Activated CD4-positive, alpha-beta T cell treated with anti-CD3 and anti-CD28 coated beads, Interleukin-2, amount 10 ng/mL, durations not matched to agents 7 days and 5 days (primary cell): ENCODE results near the gene CEP55. TPM values are rescaled to one million over a fixed set of nuclear protein-coding genes. Genes with fewer than 3 reads are reported as not detected.

Source experiments
- CTCF ChIA-PET: fragments of 350-600 bp; sonication (Branson Sonifier 250); formaldehyde crosslinking; loops from one replicate; lab custom pipeline; 2021; ENCODE audit warnings: antibody characterized with exemption; lab: Charles Lee
- POLR2A ChIA-PET: fragments of 350-600 bp; sonication (Branson Sonifier 250); formaldehyde crosslinking; loops from one replicate; lab custom pipeline; 2021; ENCODE audit warnings: antibody characterized with exemption; lab: Charles Lee
- DNase-seq: peaks from one replicate; pipeline ENCODE4 v3.0.0-alpha.2; 2020
- H3K27ac Mint-ChIP-seq: one replicate; pipeline ENCODE4 v1.8.0; 2021; ENCODE audit warnings: mild to moderate bottlenecking, moderate library complexity, mixed read lengths
- H3K27me3 Mint-ChIP-seq: one replicate; pipeline ENCODE4 v1.8.0; 2021; ENCODE audit warnings: mixed read lengths
- H3K36me3 Mint-ChIP-seq: one replicate; pipeline ENCODE4 v1.8.0; 2021; ENCODE audit warnings: low read depth, mixed read lengths
- H3K4me1 Mint-ChIP-seq: one replicate; pipeline ENCODE4 v1.8.0; 2021; ENCODE audit warnings: mixed read lengths
- H3K4me3 Mint-ChIP-seq: one replicate; pipeline ENCODE4 v1.8.0; 2021; ENCODE audit warnings: mild to moderate bottlenecking, moderate library complexity, mixed read lengths
- H3K9me3 Mint-ChIP-seq: one replicate; pipeline ENCODE4 v1.8.0; 2021; ENCODE audit warnings: mixed read lengths
- total RNA-seq, 2 experiments: library from RNA; stranded (reverse); gene quantifications; one replicate each; pipeline ENCODE4 v1.2.3, GENCODE V29; 2021

The CEP55 gene
- total RNA-seq, 2 experiments from 2014 or later: 77.5 to 92.3 TPM

DNA sequence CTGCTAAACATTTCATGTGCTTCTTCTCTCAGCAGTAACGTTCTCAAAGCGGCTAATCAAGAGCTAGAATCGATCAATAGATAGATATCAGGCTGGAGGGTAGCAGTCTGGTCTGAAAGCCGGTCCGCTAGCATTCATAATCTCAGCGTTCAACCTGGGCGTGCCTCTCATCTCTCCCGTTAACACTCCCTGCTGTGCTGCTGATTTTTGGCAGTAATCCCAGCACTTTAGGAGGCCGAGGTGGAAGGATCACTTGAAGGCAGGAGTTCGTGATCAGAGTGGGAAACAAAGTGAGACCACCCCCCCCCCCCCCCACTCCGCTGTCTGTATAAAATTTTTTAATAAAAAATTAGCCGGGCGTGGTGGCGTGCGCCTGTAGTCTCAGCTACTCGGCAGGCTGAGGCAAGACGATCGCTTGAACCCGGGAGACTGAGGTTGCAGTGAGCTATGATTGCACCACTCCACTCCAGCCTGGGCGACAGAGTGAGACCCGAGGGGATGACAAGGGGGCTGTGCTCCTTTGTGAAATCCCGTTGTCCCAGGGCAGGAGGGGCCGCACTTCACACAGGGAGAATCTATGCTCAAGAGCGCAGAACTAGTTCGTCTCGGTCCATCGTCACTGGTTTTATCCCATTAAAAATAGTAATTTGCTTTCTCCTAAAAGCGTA lies 624 bp upstream of the CEP55 start:
- DNase-seq: no peak
- Mint-ChIP-seq H3K27me3 (no peaks in the 10 kb centered on the region), H3K36me3 (peaks cover 22% of the 10 kb centered on the region), H3K4me1 (peaks cover 41% of the 10 kb centered on the region), H3K27ac (peak overlapping the region; percentile 96), H3K9me3 (no peaks in the 10 kb centered on the region), H3K4me3 (peak overlapping the region; percentile 95)
- POLR2A ChIA-PET: interaction anchor here (0.6 to 0.8 kb wide), 2 partner anchors 10 to 207 kb away, joined by 3 read pairs; partner anchors contain the start of gene FRA10AC1
- CTCF ChIA-PET: interaction anchor here (0.7 to 2.1 kb wide), 11 partner anchors 9 to 125 kb away, joined by 3 to 24 read pairs (median 5); partner anchors contain the start of gene MYOF

DNA sequence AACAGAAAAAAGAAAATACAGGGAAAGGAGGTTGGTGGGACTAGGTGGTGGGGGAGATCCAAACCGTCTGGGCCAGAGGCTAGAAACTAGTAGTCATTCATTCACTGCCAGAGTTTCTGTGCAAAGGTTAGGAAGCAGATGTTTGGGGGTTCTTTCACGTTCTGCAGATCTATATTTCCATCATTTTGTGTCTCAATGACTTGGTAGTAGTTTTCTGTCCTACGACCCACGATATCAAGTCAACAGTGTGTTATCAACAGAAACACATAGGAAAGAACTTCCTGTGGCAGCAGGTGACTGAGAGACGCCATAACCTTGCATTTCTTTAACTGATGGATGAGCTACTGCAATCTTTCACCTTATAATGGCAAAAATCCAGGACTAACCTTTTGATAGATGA lies 1.8 kb downstream of the CEP55 start:
- Mint-ChIP-seq H3K27me3 (no peaks in the 10 kb centered on the region), H3K9me3 (no peaks in the 10 kb centered on the region), H3K27ac (peak overlapping the region; percentile 96), H3K4me1 (peaks cover 59% of the 10 kb centered on the region), H3K4me3 (peak overlapping the region; percentile 95), H3K36me3 (peaks cover 36% of the 10 kb centered on the region)
- ChIA-PET CTCF (interaction anchor here (1.6 kb wide), 1 partner anchor 113 kb away, joined by 3 read pairs; no protein-coding TSS in a partner anchor), POLR2A (no interaction called here)
- no peak for DNase-seq

DNA sequence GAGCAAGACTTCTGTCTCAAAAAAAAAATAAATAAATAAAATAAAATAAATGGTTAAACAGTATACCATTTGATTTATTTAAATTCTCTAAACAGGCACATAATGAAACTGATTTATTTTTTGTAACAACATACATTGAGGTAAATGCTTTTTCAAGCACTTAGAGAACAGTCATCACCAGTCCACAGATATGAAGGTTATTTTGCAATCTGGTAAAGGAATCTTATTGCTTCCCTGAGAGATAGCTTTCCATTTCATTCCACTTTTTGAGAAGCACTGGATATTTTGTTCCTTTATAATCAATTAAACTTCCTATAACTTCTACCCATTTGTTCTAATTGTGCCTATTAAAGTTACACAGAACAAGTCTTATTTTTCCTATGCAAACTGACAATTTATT lies 5.2 kb downstream of the CEP55 start:
- peaks cover 61% of the 10 kb centered on the region for H3K4me1 Mint-ChIP-seq
- H3K27me3 Mint-ChIP-seq: no peaks in the 10 kb centered on the region
- no peak for DNase-seq
- no peaks in the 10 kb centered on the region for H3K9me3 Mint-ChIP-seq
- H3K27ac Mint-ChIP-seq: peak overlapping the region; percentile 28
- POLR2A ChIA-PET: no interaction called here
- peaks cover 57% of the 10 kb centered on the region for H3K36me3 Mint-ChIP-seq
- CTCF ChIA-PET: interaction anchor here (0.8 to 3.8 kb wide), 4 partner anchors 10 to 149 kb away, joined by 3 to 14 read pairs (median 8); partner anchors contain the start of gene MYOF
- no peak overlapping the region for H3K4me3 Mint-ChIP-seq

DNA sequence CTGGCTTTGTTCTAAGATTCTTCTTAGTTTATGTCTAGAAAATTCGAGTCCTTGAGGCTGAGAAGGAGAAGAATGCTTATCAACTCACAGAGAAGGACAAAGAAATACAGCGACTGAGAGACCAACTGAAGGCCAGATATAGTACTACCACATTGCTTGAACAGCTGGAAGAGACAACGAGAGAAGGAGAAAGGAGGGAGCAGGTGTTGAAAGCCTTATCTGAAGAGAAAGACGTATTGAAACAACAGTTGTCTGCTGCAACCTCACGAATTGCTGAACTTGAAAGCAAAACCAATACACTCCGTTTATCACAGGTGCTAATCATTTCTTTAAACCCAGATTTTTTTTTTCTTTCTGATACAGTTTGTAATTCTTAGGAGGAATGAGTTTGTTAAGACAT lies 6.7 kb downstream of the CEP55 start:
- POLR2A ChIA-PET: no interaction called here
- peaks cover 63% of the 10 kb centered on the region for H3K36me3 Mint-ChIP-seq
- CTCF ChIA-PET: interaction anchor here (0.7 to 3.8 kb wide), 5 partner anchors 8 to 221 kb away, joined by 3 to 14 read pairs (median 6); partner anchors contain the start of gene MYOF
- peak overlapping the region; percentile 89 for H3K27ac Mint-ChIP-seq
- peak overlapping the region; percentile 65 for H3K4me3 Mint-ChIP-seq
- H3K4me1 Mint-ChIP-seq: peaks cover 51% of the 10 kb centered on the region
- H3K27me3 Mint-ChIP-seq: no peaks in the 10 kb centered on the region
- H3K9me3 Mint-ChIP-seq: no peaks in the 10 kb centered on the region
- DNase-seq: no peak

DNA sequence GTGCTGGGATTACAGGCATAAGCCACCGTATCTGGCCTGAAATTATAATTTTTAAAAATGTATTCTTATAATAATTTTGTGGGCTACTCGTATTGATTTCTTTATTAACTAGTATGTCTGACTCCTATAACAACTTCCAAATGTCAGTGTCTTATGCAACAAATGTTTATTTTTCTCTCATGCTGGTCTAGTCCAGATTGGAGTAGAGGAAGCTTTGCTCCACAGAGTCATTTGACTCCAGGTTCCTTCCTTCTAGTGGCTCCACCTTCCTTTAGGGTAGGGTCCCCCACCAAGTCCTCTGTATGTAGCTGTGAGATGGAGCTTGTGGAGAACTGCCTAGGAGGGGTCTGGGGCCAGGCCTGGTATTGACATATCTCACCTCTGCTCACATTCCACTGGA lies 8.7 kb downstream of the CEP55 start:
- Mint-ChIP-seq H3K27me3 (no peaks in the 10 kb centered on the region), H3K27ac (no peak overlapping the region), H3K36me3 (peaks cover 59% of the 10 kb centered on the region), H3K4me3 (no peak overlapping the region), H3K4me1 (peaks cover 36% of the 10 kb centered on the region), H3K9me3 (no peaks in the 10 kb centered on the region)
- CTCF ChIA-PET: interaction anchor here (0.7 to 3.8 kb wide), 3 partner anchors 9 to 474 kb away, joined by 3 to 14 read pairs (median 5); partner anchors contain the start of gene CEP55
- no peak for DNase-seq
- POLR2A ChIA-PET: no interaction called here

DNA sequence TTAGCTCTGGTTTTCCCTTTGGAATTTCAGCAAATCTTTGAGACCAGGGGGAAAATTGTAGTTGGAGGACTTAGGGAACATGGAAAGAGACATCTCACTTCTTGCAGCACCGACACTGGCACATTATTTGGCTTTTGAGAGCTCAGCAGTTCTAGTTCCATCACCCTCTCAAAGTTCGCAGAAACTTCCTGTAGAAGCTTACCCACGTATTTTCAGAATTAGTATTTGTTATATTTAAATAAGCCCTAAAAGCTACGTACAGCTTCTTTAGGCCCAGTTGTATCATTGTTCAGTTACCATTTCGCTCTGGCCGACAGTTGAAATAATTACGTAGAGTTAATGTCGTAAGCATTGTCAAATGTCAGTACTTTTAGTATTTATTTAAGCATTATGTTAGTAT lies 13.4 kb downstream of the CEP55 start:
- CTCF ChIA-PET: interaction anchor here (0.8 to 1.8 kb wide), 4 partner anchors 10 to 153 kb away, joined by 3 to 6 read pairs (median 4); no protein-coding TSS in a partner anchor
- DNase-seq: no peak
- Mint-ChIP-seq H3K4me3 (no peak overlapping the region), H3K9me3 (no peaks in the 10 kb centered on the region), H3K27me3 (no peaks in the 10 kb centered on the region), H3K4me1 (peaks cover 7% of the 10 kb centered on the region), H3K27ac (no peak overlapping the region), H3K36me3 (peaks cover 47% of the 10 kb centered on the region)
- POLR2A ChIA-PET: no interaction called here

DNA sequence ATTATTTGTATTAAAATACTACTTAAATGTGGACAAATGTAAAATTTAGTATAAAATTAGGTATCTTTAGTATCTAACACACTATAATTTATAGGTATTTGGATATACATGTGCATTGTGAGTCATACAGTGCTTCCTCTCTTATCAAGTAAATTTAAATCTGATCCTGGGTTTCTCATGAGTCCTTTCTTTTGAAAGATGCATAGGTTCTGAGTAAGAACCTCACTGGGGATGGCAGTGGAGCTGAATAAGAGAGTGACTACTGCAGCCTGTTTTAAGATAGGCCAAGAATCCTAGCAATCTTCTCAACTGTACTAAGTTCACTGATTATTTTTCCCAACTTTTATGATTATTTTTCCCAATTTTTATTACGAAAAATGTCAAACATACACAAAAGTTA lies 16.2 kb downstream of the CEP55 start:
- DNase-seq: no peak
- Mint-ChIP-seq H3K27me3 (no peaks in the 10 kb centered on the region), H3K27ac (no peak overlapping the region), H3K36me3 (peaks cover 57% of the 10 kb centered on the region), H3K4me3 (no peak overlapping the region), H3K4me1 (peaks cover 5% of the 10 kb centered on the region), H3K9me3 (no peaks in the 10 kb centered on the region)
- ChIA-PET CTCF (interaction anchor here (0.7 to 3.7 kb wide), 5 partner anchors 17 to 155 kb away, joined by 3 to 16 read pairs (median 5); partner anchors contain the start of gene MYOF), POLR2A (no interaction called here)

DNA sequence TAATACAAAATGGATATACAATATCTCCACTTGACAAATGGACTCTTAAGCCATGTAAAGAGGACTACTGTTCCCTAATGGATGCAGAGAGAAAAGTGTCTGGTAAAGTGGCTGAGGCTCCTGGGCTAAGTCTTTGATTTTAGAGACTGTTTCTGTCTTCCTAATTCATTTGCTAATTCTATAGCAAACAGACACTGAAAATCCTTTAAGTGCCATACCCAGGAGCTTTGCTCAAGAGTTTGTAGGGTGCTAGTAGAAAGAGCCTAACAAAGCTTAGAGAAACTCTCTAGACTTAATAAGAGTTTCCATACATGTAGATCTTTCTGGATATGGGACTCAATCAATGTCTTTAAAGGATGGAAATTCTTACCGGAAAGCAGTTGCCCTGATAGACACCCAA lies 16.7 kb downstream of the CEP55 start:
- H3K36me3 Mint-ChIP-seq: peaks cover 56% of the 10 kb centered on the region
- DNase-seq: no peak
- H3K9me3 Mint-ChIP-seq: no peaks in the 10 kb centered on the region
- no peak overlapping the region for H3K27ac Mint-ChIP-seq
- H3K27me3 Mint-ChIP-seq: no peaks in the 10 kb centered on the region
- no peak overlapping the region for H3K4me3 Mint-ChIP-seq
- peaks cover 5% of the 10 kb centered on the region for H3K4me1 Mint-ChIP-seq
- CTCF ChIA-PET: interaction anchor here (1.0 to 3.7 kb wide), 4 partner anchors 17 to 137 kb away, joined by 4 to 16 read pairs (median 7); partner anchors contain the start of gene MYOF
- POLR2A ChIA-PET: no interaction called here

DNA sequence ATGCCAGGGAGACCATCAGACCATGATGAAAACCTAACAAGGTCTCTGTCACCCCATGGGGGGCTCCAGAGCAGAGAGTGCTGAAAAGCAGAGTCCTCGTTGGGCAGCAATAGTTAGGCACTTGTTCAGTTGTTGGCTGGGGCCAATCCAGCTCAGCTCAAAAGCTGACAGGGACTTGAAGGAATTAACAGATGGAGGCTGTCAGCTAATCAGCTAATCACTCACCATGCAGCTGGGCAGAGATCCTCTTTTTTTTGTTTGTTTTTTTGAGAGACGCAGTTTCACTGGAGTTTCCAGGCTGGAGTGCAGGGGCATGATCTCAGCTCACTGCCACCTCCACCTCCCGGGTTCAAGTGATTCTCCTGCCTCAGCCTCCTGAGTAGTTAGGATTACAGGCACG lies 18.1 kb downstream of the CEP55 start:
- Mint-ChIP-seq H3K36me3 (peaks cover 61% of the 10 kb centered on the region), H3K4me1 (peaks cover 1% of the 10 kb centered on the region), H3K4me3 (no peak overlapping the region), H3K27ac (no peak overlapping the region), H3K9me3 (peaks cover under 1% of the 10 kb centered on the region), H3K27me3 (no peaks in the 10 kb centered on the region)
- DNase-seq: no peak
- CTCF ChIA-PET: interaction anchor here (0.6 kb wide), 1 partner anchor 516 kb away, joined by 3 read pairs; no protein-coding TSS in a partner anchor
- POLR2A ChIA-PET: no interaction called here

DNA sequence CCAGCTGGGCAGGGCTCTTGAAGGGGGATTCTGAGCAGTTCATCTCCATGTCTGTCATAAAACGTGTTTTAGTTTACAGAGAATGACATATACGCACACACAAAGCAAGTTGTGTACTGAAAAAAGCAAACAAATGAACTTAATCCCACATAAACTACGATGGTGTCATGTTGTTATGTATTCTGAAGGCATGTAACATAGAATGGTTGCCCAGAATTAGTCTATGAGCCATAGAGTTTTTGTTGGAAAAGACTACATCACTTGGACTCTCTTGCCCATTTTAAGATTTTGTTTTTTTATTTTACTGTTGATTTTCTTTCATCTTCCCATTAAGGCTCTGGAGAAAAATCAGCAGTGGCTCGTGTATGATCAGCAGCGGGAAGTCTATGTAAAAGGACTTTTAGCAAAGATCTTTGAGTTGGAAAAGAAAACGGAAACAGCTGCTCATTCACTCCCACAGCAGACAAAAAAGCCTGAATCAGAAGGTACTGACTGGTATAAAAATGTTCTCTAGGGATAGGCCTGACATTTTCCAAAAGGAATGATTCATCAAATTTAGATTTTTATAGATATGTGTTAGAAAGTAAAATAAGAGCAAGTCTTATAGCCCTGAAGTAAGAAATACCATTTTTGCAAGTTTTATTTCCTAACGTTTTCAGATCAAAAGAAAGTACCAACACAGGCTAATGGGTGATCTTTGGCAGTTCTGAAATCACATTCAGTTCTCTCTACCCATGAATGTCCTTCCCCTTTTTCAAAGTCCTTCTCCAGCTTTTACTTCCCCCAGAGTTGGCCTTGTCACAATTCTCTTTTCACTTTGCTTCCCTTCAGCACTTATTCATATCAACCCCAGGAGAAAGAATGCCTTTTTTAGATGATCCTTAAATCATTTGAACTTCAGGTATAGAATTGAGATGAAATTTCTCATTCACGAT lies 18.9 kb downstream of the CEP55 start:
- no peak overlapping the region for H3K27ac Mint-ChIP-seq
- peaks cover 4% of the 10 kb centered on the region for H3K9me3 Mint-ChIP-seq
- CTCF ChIA-PET: interaction anchor here (0.6 kb wide), 1 partner anchor 517 kb away, joined by 3 read pairs; no protein-coding TSS in a partner anchor
- no peak overlapping the region for H3K4me3 Mint-ChIP-seq
- POLR2A ChIA-PET: no interaction called here
- no peak for DNase-seq
- peaks cover 65% of the 10 kb centered on the region for H3K36me3 Mint-ChIP-seq
- H3K4me1 Mint-ChIP-seq: peaks cover 1% of the 10 kb centered on the region
- no peaks in the 10 kb centered on the region for H3K27me3 Mint-ChIP-seq

DNA sequence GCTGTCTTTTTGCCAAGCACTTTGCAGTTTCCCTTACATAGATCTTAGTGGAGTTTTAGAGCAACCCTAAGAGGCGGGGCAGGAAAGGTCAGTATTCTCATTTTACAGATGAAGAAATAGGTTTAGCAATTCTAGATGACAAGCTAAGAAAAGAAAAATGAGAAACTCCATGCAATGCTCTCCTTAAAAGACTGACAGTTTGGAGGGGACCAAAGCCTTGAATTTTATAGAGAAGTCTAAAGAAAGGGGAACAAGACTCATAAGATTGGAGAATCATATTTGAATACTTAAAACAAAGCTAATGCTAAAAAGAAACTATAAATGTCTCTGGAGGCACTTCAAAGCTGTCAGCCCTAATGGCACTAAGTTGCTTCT lies 19.6 kb downstream of the CEP55 start:
- peaks cover 4% of the 10 kb centered on the region for H3K9me3 Mint-ChIP-seq
- H3K36me3 Mint-ChIP-seq: peaks cover 67% of the 10 kb centered on the region
- ChIA-PET POLR2A (no interaction called here), CTCF (no interaction called here)
- no peak overlapping the region for H3K4me3 Mint-ChIP-seq
- peaks cover 1% of the 10 kb centered on the region for H3K4me1 Mint-ChIP-seq
- no peaks in the 10 kb centered on the region for H3K27me3 Mint-ChIP-seq
- no peak for DNase-seq
- no peak overlapping the region for H3K27ac Mint-ChIP-seq

DNA sequence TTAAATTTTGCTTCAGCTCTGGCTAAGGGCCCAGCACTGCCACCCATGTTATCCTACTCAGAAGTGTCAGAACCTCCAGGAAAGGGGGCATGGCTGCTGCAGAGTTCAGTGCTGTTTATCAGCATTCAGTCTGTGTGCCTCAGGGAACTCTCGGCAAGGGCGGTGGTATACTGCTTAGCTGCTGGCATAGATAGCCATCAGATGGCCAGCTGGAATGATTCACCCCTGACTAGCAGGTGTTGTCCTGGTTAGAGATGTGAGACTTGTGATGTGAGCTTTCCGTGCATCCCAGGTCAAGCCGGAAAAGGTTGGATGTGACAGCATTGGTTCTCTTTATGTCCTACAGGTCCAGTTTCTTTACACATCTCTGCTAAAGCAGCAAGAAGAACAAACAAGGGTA lies 22.1 kb downstream of the CEP55 start:
- Mint-ChIP-seq H3K36me3 (peaks cover 81% of the 10 kb centered on the region), H3K4me1 (no peaks in the 10 kb centered on the region), H3K9me3 (peaks cover 4% of the 10 kb centered on the region), H3K27me3 (no peaks in the 10 kb centered on the region), H3K4me3 (no peak overlapping the region), H3K27ac (no peak overlapping the region)
- ChIA-PET POLR2A (no interaction called here), CTCF (interaction anchor here (1.7 kb wide), 1 partner anchor 24 kb away, joined by 4 read pairs; no protein-coding TSS in a partner anchor)
- DNase-seq: no peak
